ENCODE results near the gene OPA1. TPM values are rescaled to one million over a fixed set of nuclear protein-coding genes. Genes with fewer than 3 reads are reported as not detected.

OPA1 gene
- total and polyA plus RNA-seq, 10 donors = 9.8 to 58.2 (median 50.1) TPM

GRCh38 chr3:193563426-193563825, 29.6 kb upstream of the OPA1 start:
- no peak for DNase-seq
- intact Hi-C loops (cut with DNase I; ENCODE audit: low total_unique reads) = no loop called here
- Histone ChIP-seq H3K4me1 (no peaks in the 10 kb centered on the region), H3K27me3 (replicated peaks in 1 of 7) (no peaks in the 10 kb centered on the region), H3K27ac (no peak overlapping the region), H3K36me3 (no peaks in the 10 kb centered on the region), H3K4me3 (no peak overlapping the region), H3K9me3 (no peaks in the 10 kb centered on the region)
- 91 to 97% (median 94%) methylated on average over 3 of the region's 3 CpGs for WGBS, 5 donors
- TF ChIP-seq POLR2A (IDR thresholded peaks at IDR 0.05) = no peak
- TF ChIP-seq CTCF (IDR thresholded peaks at IDR 0.05 in 8 of 11, conservative IDR thresholded peaks at IDR 0.05 in 3 of 11) = no peak
- no peak for TF ChIP-seq POLR2AphosphoS5 (IDR thresholded peaks at IDR 0.05)

GRCh38 chr3:193564012-193564411, 29.0 kb upstream of the OPA1 start:
- Histone ChIP-seq H3K4me1 (no peaks in the 10 kb centered on the region), H3K4me3 (no peak overlapping the region), H3K9me3 (no peaks in the 10 kb centered on the region), H3K36me3 (no peaks in the 10 kb centered on the region), H3K27me3 (replicated peaks in 1 of 7) (no peaks in the 10 kb centered on the region), H3K27ac (no peak overlapping the region)
- intact Hi-C loops (cut with DNase I; ENCODE audit: low total_unique reads) = no loop called here
- 74 to 94% (median 86%) methylated on average over 1 of the region's 1 CpG for WGBS, 5 donors
- TF ChIP-seq POLR2AphosphoS5 (IDR thresholded peaks at IDR 0.05) = no peak
- no peak for TF ChIP-seq POLR2A (IDR thresholded peaks at IDR 0.05)
- TF ChIP-seq CTCF (IDR thresholded peaks at IDR 0.05 in 8 of 11, conservative IDR thresholded peaks at IDR 0.05 in 3 of 11) = no peak
- DNase-seq = no peak

GRCh38 chr3:193569119-193569518, 23.9 kb upstream of the OPA1 start:
- WGBS, 5 donors = 85 to 98% (median 86%) methylated on average over 2 of the region's 2 CpGs
- no peaks in the 10 kb centered on the region for H3K27me3 ChIP-seq (replicated peaks in 1 of 7)
- H3K9me3 ChIP-seq = no peaks in the 10 kb centered on the region
- intact Hi-C loops (cut with DNase I; ENCODE audit: low total_unique reads) = no loop called here
- H3K4me3 ChIP-seq = no peak overlapping the region
- H3K4me1 ChIP-seq = peaks cover 0 to 4% (median 0%) of the 10 kb centered on the region in 6 donors
- H3K27ac ChIP-seq = no peak overlapping the region
- DNase-seq = no peak
- TF ChIP-seq POLR2AphosphoS5 (IDR thresholded peaks at IDR 0.05) (no peak), POLR2A (IDR thresholded peaks at IDR 0.05) (no peak), CTCF (IDR thresholded peaks at IDR 0.05 in 8 of 11, conservative IDR thresholded peaks at IDR 0.05 in 3 of 11) (no peak)
- H3K36me3 ChIP-seq = no peaks in the 10 kb centered on the region

- Histone ChIP-seq H3K27me3 (replicated peaks in 1 of 7) (no peaks in the 10 kb centered on the region), H3K27ac (no peak overlapping the region), H3K4me3 (no peak overlapping the region), H3K9me3 (no peaks in the 10 kb centered on the region), H3K36me3 (no peaks in the 10 kb centered on the region), H3K4me1 (peaks cover 0 to 4% (median 0%) of the 10 kb centered on the region in 6 donors)
- no peak for TF ChIP-seq POLR2AphosphoS5 (IDR thresholded peaks at IDR 0.05)
- peak in 10 of 11 experiments; percentile 20 to 82 (median 66) for TF ChIP-seq CTCF (IDR thresholded peaks at IDR 0.05 in 8 of 11, conservative IDR thresholded peaks at IDR 0.05 in 3 of 11)
- no peak for TF ChIP-seq POLR2A (IDR thresholded peaks at IDR 0.05)
- no peak for DNase-seq
- intact Hi-C loops (cut with DNase I; ENCODE audit: low total_unique reads) = loop anchor here (5.0 to 10.0 kb wide), 2 partner anchors 528 to 760 kb away; no protein-coding TSS in a partner anchor
- WGBS, 5 donors = 9 to 18% (median 15%) methylated on average over 10 of the region's 10 CpGs
These were observed 20.5 kb upstream of the OPA1 start for GRCh38 chr3:193572426-193572908.

All from spleen (tissue), 11 donors.